ENCODE results near the gene BRAF.
"Not testable (repeated sequence)": the region's sequence is repeated elsewhere in the genome, so short reads cannot be mapped to it uniquely, and the experiment has no call there.

The BRAF gene

DNA sequence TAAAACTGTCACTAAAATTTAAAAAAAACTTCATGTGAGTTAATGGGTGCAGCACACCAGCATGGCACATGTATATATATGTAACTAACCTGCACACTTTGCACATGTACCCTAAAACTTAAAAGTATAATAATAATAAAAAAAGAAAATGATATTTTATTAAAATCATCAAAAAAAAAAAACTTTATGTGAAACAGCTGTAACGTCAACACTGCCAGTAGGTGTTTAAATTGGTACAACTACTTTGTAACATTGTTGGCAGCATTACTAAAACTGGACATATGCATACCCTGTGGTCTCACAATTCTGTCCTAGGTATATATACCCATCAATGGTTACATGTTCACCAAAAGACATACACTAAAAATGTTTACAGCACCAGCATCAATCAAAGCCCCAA is 146.2 kb downstream of the BRAF start:
- Mint-ChIP-seq H3K27me3 (no peaks in the 10 kb centered on the region), H3K36me3 (peaks cover 13% of the 10 kb centered on the region), H3K9me3 (no peaks in the 10 kb centered on the region), H3K4me1 (no peaks in the 10 kb centered on the region), H3K27ac (no peak overlapping the region), H3K4me3 (no peak overlapping the region)

GRCh38 chr7:140774371-140774770 is 150.4 kb downstream of the BRAF start:
- no peaks in the 10 kb centered on the region for H3K4me1 Mint-ChIP-seq
- peaks cover 23% of the 10 kb centered on the region for H3K36me3 Mint-ChIP-seq
- no peaks in the 10 kb centered on the region for H3K27me3 Mint-ChIP-seq
- H3K9me3 Mint-ChIP-seq, result no peaks in the 10 kb centered on the region
- no peak overlapping the region for H3K27ac Mint-ChIP-seq
- H3K4me3 Mint-ChIP-seq, result no peak overlapping the region

- H3K4me1 Mint-ChIP-seq, result no peaks in the 10 kb centered on the region
- no peaks in the 10 kb centered on the region for H3K27me3 Mint-ChIP-seq
- no peak overlapping the region for H3K4me3 Mint-ChIP-seq
- H3K36me3 Mint-ChIP-seq, result peaks cover 24% of the 10 kb centered on the region
- no peak overlapping the region for H3K27ac Mint-ChIP-seq
- H3K9me3 Mint-ChIP-seq, result no peaks in the 10 kb centered on the region
Measured at GRCh38 chr7:140773104-140773503, 151.6 kb downstream of the BRAF start.

DNA sequence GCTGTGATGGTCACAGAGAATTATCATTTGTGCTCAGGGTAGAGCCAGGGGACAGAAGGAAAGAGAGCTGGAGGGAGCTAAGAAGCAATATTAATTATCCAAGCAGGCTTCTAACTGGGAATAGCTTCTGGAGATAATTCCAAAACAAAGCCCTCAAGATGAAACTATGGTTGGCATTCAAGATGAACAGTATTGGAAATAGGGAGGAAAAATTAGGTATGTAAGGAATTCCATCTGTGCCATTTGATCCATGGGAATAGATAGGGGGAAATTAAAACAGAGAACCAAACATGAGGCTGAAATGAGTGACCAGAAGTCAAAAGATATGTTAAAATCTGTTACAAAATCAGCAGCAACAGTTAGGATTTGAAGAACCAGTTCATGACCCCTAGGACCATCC is 152.9 kb downstream of the BRAF start:
- no peak overlapping the region for H3K4me3 Mint-ChIP-seq
- H3K9me3 Mint-ChIP-seq, result no peaks in the 10 kb centered on the region
- H3K27ac Mint-ChIP-seq, result no peak overlapping the region
- H3K27me3 Mint-ChIP-seq, result no peaks in the 10 kb centered on the region
- H3K36me3 Mint-ChIP-seq, result peaks cover 35% of the 10 kb centered on the region
- no peaks in the 10 kb centered on the region for H3K4me1 Mint-ChIP-seq

DNA sequence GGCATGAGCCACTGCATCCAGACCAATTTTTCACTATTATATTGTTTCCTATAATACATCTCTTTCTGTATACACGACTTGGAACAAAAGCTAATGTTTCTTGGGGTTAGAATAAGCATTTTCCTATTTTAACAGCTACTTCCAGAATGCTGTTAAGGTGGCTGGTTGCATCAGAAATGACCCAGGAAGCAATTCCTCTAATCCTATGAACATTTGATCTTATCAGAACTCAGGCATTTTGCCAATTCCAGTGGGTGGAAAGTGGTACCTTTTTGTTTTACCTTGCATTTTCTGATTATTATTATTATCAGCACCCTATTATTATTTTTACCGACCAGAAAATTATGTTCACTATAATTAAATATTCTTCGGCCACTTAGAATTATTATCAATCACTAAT is 154.9 kb downstream of the BRAF start:
- Mint-ChIP-seq H3K4me1 (no peaks in the 10 kb centered on the region), H3K9me3 (no peaks in the 10 kb centered on the region)

GRCh38 chr7:140767418-140767817 is 157.3 kb downstream of the BRAF start:
- no peaks in the 10 kb centered on the region for H3K4me1 Mint-ChIP-seq
- no peaks in the 10 kb centered on the region for H3K27me3 Mint-ChIP-seq
- H3K36me3 Mint-ChIP-seq, result peaks cover 30% of the 10 kb centered on the region
- H3K9me3 Mint-ChIP-seq, result no peaks in the 10 kb centered on the region
- H3K27ac Mint-ChIP-seq, result no peak overlapping the region
- no peak overlapping the region for H3K4me3 Mint-ChIP-seq

More for the DNA sequence above, 154.9 kb downstream of the BRAF start:
- H3K27me3 Mint-ChIP-seq, result no peaks in the 10 kb centered on the region
- H3K27ac Mint-ChIP-seq, result no peak overlapping the region
- no peak overlapping the region for H3K4me3 Mint-ChIP-seq
- H3K36me3 Mint-ChIP-seq, result peaks cover 35% of the 10 kb centered on the region

- H3K27me3 Mint-ChIP-seq, result not testable (repeated sequence)
Measured at GRCh38 chr7:140765441-140765840, 159.3 kb downstream of the BRAF start.

GRCh38 chr7:140763166-140763565 is 161.6 kb downstream of the BRAF start:
- H3K36me3 Mint-ChIP-seq, result peaks cover 32% of the 10 kb centered on the region
- H3K4me1 Mint-ChIP-seq, H3K27ac Mint-ChIP-seq, H3K4me3 Mint-ChIP-seq, H3K9me3 Mint-ChIP-seq, H3K27me3 Mint-ChIP-seq: not testable (repeated sequence)

More at GRCh38 chr7:140765441-140765840, 159.3 kb downstream of the BRAF start:
- peaks cover 36% of the 10 kb centered on the region for H3K36me3 Mint-ChIP-seq
- H3K9me3 Mint-ChIP-seq, H3K27ac Mint-ChIP-seq, H3K4me3 Mint-ChIP-seq, H3K4me1 Mint-ChIP-seq: not testable (repeated sequence)

GRCh38 chr7:140761375-140761774 is 163.4 kb downstream of the BRAF start:
- not testable (repeated sequence) for H3K4me3 Mint-ChIP-seq, H3K9me3 Mint-ChIP-seq, H3K27ac Mint-ChIP-seq, H3K4me1 Mint-ChIP-seq, H3K27me3 Mint-ChIP-seq
- H3K36me3 Mint-ChIP-seq, result peaks cover 22% of the 10 kb centered on the region

DNA sequence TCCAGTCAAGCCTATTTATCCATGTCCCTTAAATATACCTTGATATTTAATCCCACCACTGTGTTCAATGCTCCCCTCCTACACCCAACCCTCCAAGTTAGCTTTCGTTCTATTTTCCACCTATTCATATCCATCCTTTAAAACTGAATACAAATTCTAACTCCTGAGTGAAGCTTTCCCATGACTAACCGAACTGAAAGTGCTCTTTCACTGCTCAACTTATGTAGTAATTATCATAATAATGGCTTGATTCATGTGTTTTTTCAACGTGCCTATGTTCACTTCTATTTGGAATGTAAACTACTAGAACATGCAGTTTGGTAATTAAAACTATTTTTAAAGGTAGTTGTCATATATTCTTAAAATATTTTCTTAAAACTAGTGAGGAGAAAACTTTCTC is 170.2 kb downstream of the BRAF start:
- H3K9me3 Mint-ChIP-seq, result no peaks in the 10 kb centered on the region
- H3K36me3 Mint-ChIP-seq, result peaks cover 7% of the 10 kb centered on the region
- H3K27me3 Mint-ChIP-seq, result no peaks in the 10 kb centered on the region
- H3K4me3 Mint-ChIP-seq, result no peak overlapping the region
- no peaks in the 10 kb centered on the region for H3K4me1 Mint-ChIP-seq
- no peak overlapping the region for H3K27ac Mint-ChIP-seq

GRCh38 chr7:140752533-140752932 is 172.2 kb downstream of the BRAF start:
- Mint-ChIP-seq H3K36me3 (peaks cover 3% of the 10 kb centered on the region), H3K9me3 (no peaks in the 10 kb centered on the region), H3K27ac (no peak overlapping the region), H3K4me1 (no peaks in the 10 kb centered on the region), H3K27me3 (no peaks in the 10 kb centered on the region), H3K4me3 (no peak overlapping the region)

GRCh38 chr7:140746751-140747150 is 178.0 kb downstream of the BRAF start:
- no peaks in the 10 kb centered on the region for H3K4me1 Mint-ChIP-seq
- H3K9me3 Mint-ChIP-seq, result no peaks in the 10 kb centered on the region
- H3K4me3 Mint-ChIP-seq, result no peak overlapping the region
- no peaks in the 10 kb centered on the region for H3K27me3 Mint-ChIP-seq
- peaks cover 12% of the 10 kb centered on the region for H3K36me3 Mint-ChIP-seq
- no peak overlapping the region for H3K27ac Mint-ChIP-seq

- no peaks in the 10 kb centered on the region for H3K4me1 Mint-ChIP-seq
- no peak overlapping the region for H3K4me3 Mint-ChIP-seq
- no peaks in the 10 kb centered on the region for H3K27me3 Mint-ChIP-seq
- peaks cover 12% of the 10 kb centered on the region for H3K36me3 Mint-ChIP-seq
- H3K27ac Mint-ChIP-seq, result no peak overlapping the region
- no peaks in the 10 kb centered on the region for H3K9me3 Mint-ChIP-seq
Measured at GRCh38 chr7:140745266-140746058, 179.3 kb downstream of the BRAF start.

- Mint-ChIP-seq H3K4me1 (no peaks in the 10 kb centered on the region), H3K27me3 (no peaks in the 10 kb centered on the region), H3K27ac (no peak overlapping the region), H3K36me3 (peaks cover 15% of the 10 kb centered on the region), H3K9me3 (no peaks in the 10 kb centered on the region), H3K4me3 (no peak overlapping the region)
Measured at GRCh38 chr7:140744005-140744404, 180.7 kb downstream of the BRAF start.

DNA sequence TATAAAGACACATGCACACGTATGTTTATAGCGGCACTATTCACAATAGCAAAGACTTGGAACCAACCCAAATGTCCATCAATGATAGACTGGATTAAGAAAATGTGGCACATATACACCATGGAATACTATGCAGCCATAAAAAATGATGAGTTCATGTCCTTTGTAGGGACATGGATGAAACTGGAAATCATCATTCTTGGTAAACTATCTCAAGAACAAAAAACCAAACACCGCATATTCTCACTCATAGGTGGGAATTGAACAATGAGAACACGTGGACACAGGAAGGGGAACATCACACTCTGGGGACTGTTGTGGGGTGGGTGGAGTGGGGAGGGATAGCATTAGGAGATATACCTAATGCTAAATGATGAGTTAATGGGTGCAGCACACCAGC is 181.5 kb downstream of the BRAF start:
- not testable (repeated sequence) for H3K9me3 Mint-ChIP-seq, H3K27ac Mint-ChIP-seq, H3K4me1 Mint-ChIP-seq, H3K4me3 Mint-ChIP-seq, H3K27me3 Mint-ChIP-seq
- H3K36me3 Mint-ChIP-seq, result peaks cover 15% of the 10 kb centered on the region

GRCh38 chr7:140738280-140738679 is 186.4 kb downstream of the BRAF start:
- no peaks in the 10 kb centered on the region for H3K9me3 Mint-ChIP-seq
- H3K4me1 Mint-ChIP-seq, result no peaks in the 10 kb centered on the region
- H3K4me3 Mint-ChIP-seq, result no peak overlapping the region
- peaks cover 9% of the 10 kb centered on the region for H3K36me3 Mint-ChIP-seq
- H3K27ac Mint-ChIP-seq, result no peak overlapping the region
- no peaks in the 10 kb centered on the region for H3K27me3 Mint-ChIP-seq

GRCh38 chr7:140734729-140735128 is 190.0 kb downstream of the BRAF start:
- no peaks in the 10 kb centered on the region for H3K9me3 Mint-ChIP-seq
- no peaks in the 10 kb centered on the region for H3K27me3 Mint-ChIP-seq
- H3K36me3 Mint-ChIP-seq, result peaks cover 11% of the 10 kb centered on the region
- no peak overlapping the region for H3K27ac Mint-ChIP-seq
- H3K4me3 Mint-ChIP-seq, result no peak overlapping the region
- H3K4me1 Mint-ChIP-seq, result no peaks in the 10 kb centered on the region
